GM19025 (cell line): ENCODE data around the gene ARL4A.
"Not testable (repeated sequence)": the region's sequence is repeated elsewhere in the genome, so short reads cannot be mapped to it uniquely, and the experiment has no call there.

Experiments
- ATAC-seq: cut with Tn5 transposase; IDR thresholded peaks from one replicate; pipeline ENCODE4 v1.9.1; 2021; ENCODE audit warnings: mild to moderate bottlenecking, low read depth, moderate library complexity; ENCODE audit not compliant: unreplicated experiment

Gene ARL4A

DNA sequence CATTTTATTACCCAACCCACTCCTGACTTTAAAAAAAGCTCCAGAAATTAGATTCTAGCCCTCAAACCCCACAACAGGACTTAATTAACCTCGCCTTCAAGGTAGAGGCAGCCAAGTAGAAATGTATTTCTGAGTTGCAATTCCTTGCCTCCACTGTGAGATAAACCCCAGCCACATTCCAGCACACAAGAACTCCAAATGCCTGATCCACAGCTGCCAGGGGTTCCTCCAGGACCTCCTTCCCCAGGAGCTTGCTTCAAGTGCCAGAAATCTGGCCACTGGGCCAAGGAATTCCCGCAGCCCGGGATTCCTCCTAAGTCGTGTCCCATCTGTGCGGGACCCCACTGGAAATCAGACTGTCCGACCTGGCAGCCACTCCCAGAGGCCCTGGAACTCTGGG, 25.9 kb upstream of the ARL4A start:
- no peak for ATAC-seq

DNA sequence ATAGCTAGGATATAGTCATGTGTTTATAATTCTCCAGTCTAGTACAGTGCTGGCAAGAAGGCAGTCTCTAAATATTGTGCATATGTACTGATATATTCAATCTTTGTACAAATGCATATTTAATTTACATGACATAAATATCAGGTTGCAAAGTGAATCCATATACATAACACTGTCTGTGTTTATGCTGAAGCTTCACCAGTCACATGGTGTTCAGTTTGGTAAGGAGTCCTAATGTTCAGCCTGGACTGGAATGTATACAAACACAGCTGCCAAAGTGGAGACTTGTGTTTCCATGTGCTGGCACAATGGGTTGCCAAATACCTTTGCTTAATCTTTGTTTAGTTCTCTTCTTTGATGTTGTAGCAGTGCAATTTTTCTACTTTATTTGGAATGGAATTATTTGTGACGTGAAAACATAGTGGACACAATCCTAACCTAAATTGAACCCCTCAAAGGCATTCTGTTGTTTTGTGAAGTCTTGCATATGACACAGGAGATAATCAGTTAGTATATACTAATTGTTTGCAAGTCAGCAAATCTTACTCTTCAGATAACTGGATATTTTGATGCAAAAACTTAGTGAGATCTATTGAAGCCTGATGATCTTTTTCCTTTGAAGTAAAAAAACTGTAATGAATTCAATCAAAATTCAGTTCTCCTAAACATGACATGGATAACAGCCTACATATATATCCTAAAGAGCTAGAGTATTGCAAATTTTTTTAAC, 17.3 kb upstream of the ARL4A start:
- no peak for ATAC-seq

DNA sequence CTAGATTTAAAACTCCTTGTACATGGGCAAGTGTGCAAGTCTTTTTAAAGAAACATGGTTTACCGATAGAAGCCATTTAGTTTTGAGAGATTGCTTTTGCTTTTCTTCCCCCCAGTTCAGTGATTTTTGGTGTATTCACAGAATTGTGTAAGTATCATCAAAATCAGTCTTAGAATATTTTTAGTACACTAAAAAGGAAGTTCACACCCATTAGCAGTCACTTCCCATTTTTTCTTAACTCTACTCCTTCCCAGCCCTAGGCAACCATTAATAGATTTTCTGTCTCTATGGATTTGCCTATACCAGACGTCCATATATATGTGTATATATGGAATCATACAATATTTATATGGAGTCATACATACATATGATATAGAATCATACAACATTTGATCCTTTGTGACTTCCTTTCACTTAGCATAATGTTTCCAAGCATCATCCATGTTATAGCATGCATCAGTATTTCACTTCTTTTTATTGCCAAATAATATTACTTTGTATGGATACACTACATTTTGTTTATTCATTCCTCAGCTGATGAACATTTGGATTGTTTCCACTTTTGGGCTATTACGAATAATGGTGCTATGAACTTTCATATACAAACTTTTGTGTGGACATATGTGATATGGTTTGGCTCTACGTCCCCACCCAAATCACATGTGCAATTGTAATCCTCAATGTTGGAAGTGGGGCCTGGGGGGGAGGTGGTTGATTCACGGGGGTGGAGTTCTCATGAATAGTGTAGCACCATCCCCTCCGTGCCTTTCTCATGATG, 16.5 kb upstream of the ARL4A start:
- no peak for ATAC-seq

GRCh38 chr7:12673436-12673835, 14.0 kb upstream of the ARL4A start:
- not testable (repeated sequence) for ATAC-seq

DNA sequence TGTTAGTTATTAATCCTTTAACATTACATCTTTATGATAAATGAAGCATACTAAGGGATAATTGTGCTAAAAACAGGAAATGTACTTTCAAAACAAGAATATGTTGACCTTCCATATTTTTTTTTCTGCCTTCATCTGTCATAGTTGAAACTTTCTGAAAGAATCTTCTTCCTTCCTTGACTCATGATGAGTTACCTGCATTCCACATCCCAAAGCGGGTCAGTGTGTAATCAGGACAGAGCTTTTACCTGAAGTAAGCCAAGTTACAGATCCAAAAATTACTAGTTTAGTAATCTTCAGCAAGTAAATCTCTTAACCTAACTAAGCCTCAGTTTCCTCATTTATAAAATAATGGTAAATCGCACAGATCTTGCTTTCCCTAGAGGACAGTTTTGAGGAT, 13.4 kb upstream of the ARL4A start:
- ATAC-seq: no peak

GRCh38 chr7:12674861-12675260, 12.6 kb upstream of the ARL4A start:
- no peak for ATAC-seq

- ATAC-seq: no peak
Observed at GRCh38 chr7:12683678-12684585, 3.5 kb upstream of the ARL4A start.

GRCh38 chr7:12684733-12685132, 2.7 kb upstream of the ARL4A start:
- no peak for ATAC-seq

- no peak for ATAC-seq
Observed at GRCh38 chr7:12685550-12685949, 1.9 kb upstream of the ARL4A start.

- peak; percentile 81 for ATAC-seq
Observed at GRCh38 chr7:12686234-12686890, 1.1 kb upstream of the ARL4A start.

GRCh38 chr7:12687718-12688171, 312 bp downstream of the ARL4A start:
- ATAC-seq: no peak

GRCh38 chr7:12688485-12689170, 1.2 kb downstream of the ARL4A start:
- not testable (repeated sequence) for ATAC-seq

GRCh38 chr7:12689451-12689850, 2.0 kb downstream of the ARL4A start:
- ATAC-seq: no peak

GRCh38 chr7:12690041-12690878, 2.8 kb downstream of the ARL4A start:
- no peak for ATAC-seq

GRCh38 chr7:12691388-12691787, 4.0 kb downstream of the ARL4A start:
- ATAC-seq: not testable (repeated sequence)

- ATAC-seq: no peak
Observed at GRCh38 chr7:12692035-12692434, 4.6 kb downstream of the ARL4A start.

DNA sequence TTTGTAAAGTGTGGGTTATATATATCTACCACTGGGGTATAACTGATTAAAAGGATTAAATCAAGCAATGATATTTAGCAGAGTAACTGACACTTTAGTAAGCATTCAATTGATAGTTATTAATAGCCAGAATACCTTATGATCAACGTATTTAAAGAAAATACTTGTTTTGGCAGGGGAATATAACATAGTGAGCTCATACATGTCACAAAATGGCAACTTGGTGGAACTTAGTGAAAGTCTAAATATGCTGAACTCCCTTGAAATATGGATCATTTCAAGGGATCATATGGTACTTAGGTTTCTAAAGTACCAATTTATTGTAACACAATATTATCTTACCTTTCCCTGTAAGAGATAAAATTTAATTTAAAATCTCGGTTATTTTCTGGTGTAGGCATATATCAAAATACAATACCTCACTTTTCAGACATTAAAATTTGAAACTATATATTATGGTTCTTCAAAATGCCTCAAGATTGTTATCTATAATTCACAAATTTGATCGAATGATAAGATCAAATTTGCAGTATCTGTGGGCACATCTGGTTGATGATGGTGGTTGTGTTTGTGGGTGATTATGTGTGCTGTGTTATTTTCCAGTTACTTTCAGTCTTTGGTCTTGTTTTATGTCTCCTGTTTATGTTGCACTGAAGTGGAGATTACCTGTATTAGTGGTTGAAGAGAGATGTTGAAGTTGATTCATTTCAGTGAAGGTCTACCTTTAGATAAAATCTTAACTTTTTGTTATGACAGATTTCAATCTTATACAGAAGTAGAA, 5.2 kb downstream of the ARL4A start:
- no peak for ATAC-seq

GRCh38 chr7:12694817-12695216, 7.4 kb downstream of the ARL4A start:
- no peak for ATAC-seq
